ENCODE data around the gene TRDMT1. TPM values are rescaled to one million over a fixed set of nuclear protein-coding genes. Genes with fewer than 3 reads are reported as not detected.
A peak's percentile ranks its signal among the peaks of the same experiment; 100 is the strongest.
"Not testable (repeated sequence)": the region's sequence is repeated elsewhere in the genome, so short reads cannot be mapped to it uniquely, and the experiment has no call there.

TRDMT1 gene
- total RNA-seq, 1 donor from 2014 or later = 5.7 TPM

- no peak for DNase-seq (ENCODE audit: low spot score in 2 of 2)
- Histone ChIP-seq H3K27ac (no peak overlapping the region), H3K27me3 (no peaks in the 10 kb centered on the region), H3K9me3 (no peaks in the 10 kb centered on the region), H3K4me3 (no peak overlapping the region), H3K4me1 (peaks cover 0 to 4% of the 10 kb centered on the region in 2 donors), H3K36me3 (no peaks in the 10 kb centered on the region)
- TF ChIP-seq CTCF (IDR thresholded peaks at IDR 0.05) = no peak
- intact Hi-C loops (cut with DNase I) = no loop called here
Observed at GRCh38 chr10:17119845-17120244, 81.6 kb downstream of the TRDMT1 start.

- no peak for TF ChIP-seq CTCF (IDR thresholded peaks at IDR 0.05)
- H3K4me3 ChIP-seq = no peak overlapping the region
- no peaks in the 10 kb centered on the region for H3K36me3 ChIP-seq
- H3K27ac ChIP-seq = no peak overlapping the region
- H3K9me3 ChIP-seq = no peaks in the 10 kb centered on the region
- no peaks in the 10 kb centered on the region for H3K27me3 ChIP-seq
- intact Hi-C loops (cut with DNase I) = no loop called here
- peaks cover 0 to 4% of the 10 kb centered on the region in 2 donors for H3K4me1 ChIP-seq
- DNase-seq (ENCODE audit: low spot score in 2 of 2) = peak in 1 of 2 donors; percentile 64
Observed at GRCh38 chr10:17116193-17116592, 85.3 kb downstream of the TRDMT1 start.

GRCh38 chr10:17115683-17116082 is 85.8 kb downstream of the TRDMT1 start:
- Histone ChIP-seq H3K9me3 (no peaks in the 10 kb centered on the region), H3K27ac (no peak overlapping the region), H3K27me3 (no peaks in the 10 kb centered on the region), H3K4me1 (peaks cover 0 to 4% of the 10 kb centered on the region in 2 donors), H3K36me3 (no peaks in the 10 kb centered on the region), H3K4me3 (no peak overlapping the region)
- no peak for TF ChIP-seq CTCF (IDR thresholded peaks at IDR 0.05)
- intact Hi-C loops (cut with DNase I) = no loop called here
- no peak for DNase-seq (ENCODE audit: low spot score in 2 of 2)

- H3K9me3 ChIP-seq; H3K36me3 ChIP-seq; intact Hi-C loops (cut with DNase I); H3K4me1 ChIP-seq; DNase-seq (ENCODE audit: low spot score in 2 of 2); H3K27me3 ChIP-seq; H3K4me3 ChIP-seq: not testable (repeated sequence)
- H3K27ac ChIP-seq = peak overlapping the region; percentile 17 to 68
Observed at GRCh38 chr10:17114878-17115444, 86.5 kb downstream of the TRDMT1 start.

GRCh38 chr10:17113889-17114540 is 87.5 kb downstream of the TRDMT1 start:
- peaks cover 0 to 4% of the 10 kb centered on the region in 2 donors for H3K4me1 ChIP-seq
- no peaks in the 10 kb centered on the region for H3K27me3 ChIP-seq
- intact Hi-C loops (cut with DNase I) = no loop called here
- H3K9me3 ChIP-seq = no peaks in the 10 kb centered on the region
- no peak overlapping the region for H3K4me3 ChIP-seq
- peak in 1 of 2 donors; percentile 67 for DNase-seq (ENCODE audit: low spot score in 2 of 2)
- TF ChIP-seq CTCF (IDR thresholded peaks at IDR 0.05) = no peak
- peak overlapping the region; percentile 17 to 68 for H3K27ac ChIP-seq
- no peaks in the 10 kb centered on the region for H3K36me3 ChIP-seq

GRCh38 chr10:17113346-17113745 is 88.1 kb downstream of the TRDMT1 start:
- peaks cover 0 to 4% of the 10 kb centered on the region in 2 donors for H3K4me1 ChIP-seq
- peak overlapping the region in 1 of 2 donors; percentile 17 for H3K27ac ChIP-seq
- TF ChIP-seq CTCF (IDR thresholded peaks at IDR 0.05) = no peak
- no peaks in the 10 kb centered on the region for H3K9me3 ChIP-seq
- intact Hi-C loops (cut with DNase I) = no loop called here
- H3K4me3 ChIP-seq = no peak overlapping the region
- no peak for DNase-seq (ENCODE audit: low spot score in 2 of 2)
- no peaks in the 10 kb centered on the region for H3K36me3 ChIP-seq
- H3K27me3 ChIP-seq = no peaks in the 10 kb centered on the region

Measured in ascending aorta (tissue), 2 donors.